Measurements from ENCODE around the gene KCNAB1. TPM values are rescaled to one million over a fixed set of nuclear protein-coding genes. Genes with fewer than 3 reads are reported as not detected.

The KCNAB1 gene
- total and polyA plus RNA-seq, 2 donors (not counting 3 experiments of a cell fraction or from before 2014, with no cell fraction given): 0.21 TPM; not detected in 1

DNA sequence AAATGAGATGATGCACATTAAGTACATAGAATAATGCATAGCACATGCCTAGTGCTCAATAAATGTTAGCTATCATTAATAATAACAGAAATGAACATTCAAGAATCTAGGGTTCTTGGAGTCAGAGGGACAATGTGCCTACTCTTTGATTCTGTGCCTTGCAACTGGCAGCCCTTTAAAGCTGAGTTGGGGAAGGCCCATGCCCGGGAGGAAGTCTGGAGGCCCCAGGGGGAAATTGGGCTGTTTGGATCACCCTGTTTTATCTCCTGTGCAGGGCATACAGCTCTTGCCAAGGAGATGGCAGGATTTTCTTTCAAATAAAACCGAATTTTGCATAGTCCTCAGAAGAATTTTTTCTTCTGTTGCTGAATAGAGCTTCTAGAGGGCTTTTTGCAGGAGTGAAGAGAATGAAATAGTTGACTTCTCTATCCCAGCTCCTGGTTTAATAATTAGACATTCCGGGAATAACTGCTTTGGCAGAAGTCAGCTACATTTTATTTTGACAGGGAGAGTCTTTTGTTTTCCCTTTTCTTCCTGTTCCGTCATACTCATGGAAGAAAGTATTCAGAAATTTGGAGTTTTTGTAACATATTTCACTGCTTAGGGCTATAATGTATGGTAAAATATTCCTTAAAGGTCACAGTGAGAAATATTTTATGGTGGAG is 18.0 kb upstream of the KCNAB1 start:
- FAIRE-seq: no peak
- TF ChIP-seq, protein P1, sequence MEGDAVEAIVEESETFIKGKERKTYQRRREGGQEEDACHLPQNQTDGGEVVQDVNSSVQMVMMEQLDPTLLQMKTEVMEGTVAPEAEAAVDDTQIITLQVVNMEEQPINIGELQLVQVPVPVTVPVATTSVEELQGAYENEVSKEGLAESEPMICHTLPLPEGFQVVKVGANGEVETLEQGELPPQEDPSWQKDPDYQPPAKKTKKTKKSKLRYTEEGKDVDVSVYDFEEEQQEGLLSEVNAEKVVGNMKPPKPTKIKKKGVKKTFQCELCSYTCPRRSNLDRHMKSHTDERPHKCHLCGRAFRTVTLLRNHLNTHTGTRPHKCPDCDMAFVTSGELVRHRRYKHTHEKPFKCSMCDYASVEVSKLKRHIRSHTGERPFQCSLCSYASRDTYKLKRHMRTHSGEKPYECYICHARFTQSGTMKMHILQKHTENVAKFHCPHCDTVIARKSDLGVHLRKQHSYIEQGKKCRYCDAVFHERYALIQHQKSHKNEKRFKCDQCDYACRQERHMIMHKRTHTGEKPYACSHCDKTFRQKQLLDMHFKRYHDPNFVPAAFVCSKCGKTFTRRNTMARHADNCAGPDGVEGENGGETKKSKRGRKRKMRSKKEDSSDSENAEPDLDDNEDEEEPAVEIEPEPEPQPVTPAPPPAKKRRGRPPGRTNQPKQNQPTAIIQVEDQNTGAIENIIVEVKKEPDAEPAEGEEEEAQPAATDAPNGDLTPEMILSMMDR (IDR thresholded peaks at IDR 0.05; ENCODE audit: extremely low read depth in 1 of 2, insufficient read depth in 1 of 2, low read depth in 1 of 2, low read length in 2 of 2): no peak
- TF ChIP-seq EZH2 (IDR thresholded peaks at IDR 0.05; ENCODE audit: borderline replicate concordance, low read depth, low read length, severe bottlenecking) (no peak), GATA2 (IDR thresholded peaks at IDR 0.05; ENCODE audit: insufficient read depth, insufficient read length, low read depth, low read length) (no peak), FOS (IDR thresholded peaks at IDR 0.05; ENCODE audit: borderline replicate concordance, insufficient read depth, low read length) (no peak), POLR2A (IDR thresholded peaks at IDR 0.05; ENCODE audit: low read depth, low read length) (no peak), MAX (IDR thresholded peaks at IDR 0.05; ENCODE audit: insufficient read depth, insufficient read length) (no peak), JUN (IDR thresholded peaks at IDR 0.05; ENCODE audit: borderline replicate concordance, insufficient read depth, insufficient read length, low read depth) (no peak), POLR2AphosphoS5 (IDR thresholded peaks at IDR 0.05; ENCODE audit: insufficient read depth, low read depth, low read length) (no peak), MYC (IDR thresholded peaks at IDR 0.05; ENCODE audit: low read depth, low read length) (no peak)
- ChIA-PET POLR2A (interaction anchor here (0.7 kb wide), 1 partner anchor 379 kb away, joined by 4 read pairs; no protein-coding TSS in a partner anchor), CTCF (interaction anchor here (0.8 to 1.3 kb wide), 9 partner anchors 9 to 408 kb away, joined by 3 to 5 read pairs (median 3); no protein-coding TSS in a partner anchor)
- no peak overlapping the region for H3K27ac ChIP-seq (ENCODE audit: insufficient read depth, low read depth, low read length)
- no peak overlapping the region for H3K4me2 ChIP-seq (ENCODE audit: insufficient read depth, low read length)
- no peak overlapping the region for H3K9ac ChIP-seq (replicated peaks; ENCODE audit: extremely low read depth, insufficient read depth, low read length)
- H3K79me2 ChIP-seq (ENCODE audit: control insufficient read depth, insufficient read depth, low read length): no peaks in the 10 kb centered on the region
- H3K36me3 ChIP-seq (ENCODE audit: control insufficient read depth in 2 of 2, extremely low read depth in 1 of 2, insufficient read depth in 2 of 2, low read length in 2 of 2): no peaks in the 10 kb centered on the region
- peak; percentile 7 for DNase-seq (ENCODE audit: low read depth, low spot score)
- no peak overlapping the region for H2AFZ ChIP-seq (ENCODE audit: low read depth, low read length)
- H4K20me1 ChIP-seq (replicated peaks; ENCODE audit: control insufficient read depth, extremely low read depth, insufficient read depth, low read length): no peaks in the 10 kb centered on the region
- H3K9me1 ChIP-seq (replicated peaks; ENCODE audit: control insufficient read depth, extremely low read depth, insufficient read depth, low read length): no peaks in the 10 kb centered on the region
- H3K4me3 ChIP-seq (replicated peaks in 1 of 3; ENCODE audit: insufficient read depth in 1 of 3, low read depth in 1 of 3, low read length in 3 of 3): no peak overlapping the region
- H3K4me1 ChIP-seq (ENCODE audit: control insufficient read depth, extremely low read depth, insufficient read depth, low read length): no peaks in the 10 kb centered on the region
- no TSS peak for BruUV-seq (replicated peaks)
- dilution Hi-C loops (cut with MboI; ENCODE audit: extremely low pct_ligation_motif_present, low sequenced_read_pairs) (no loop called here), intact Hi-C loops (cut with micrococcal nuclease) (no loop called here)
- H3K9me3 ChIP-seq (replicated peaks; ENCODE audit: control insufficient read depth, insufficient read depth, low read length): no peaks in the 10 kb centered on the region
- no peaks in the 10 kb centered on the region for H3K27me3 ChIP-seq (ENCODE audit: control insufficient read depth in 2 of 2, insufficient read depth in 2 of 2, low read length in 2 of 2)

All from endothelial cell of umbilical vein (primary cell).